ENCODE data around the gene CLEC1B. TPM values are rescaled to one million over a fixed set of nuclear protein-coding genes. Genes with fewer than 3 reads are reported as not detected.

The CLEC1B gene
- polyA plus RNA-seq, 1 experiment, result not detected

DNA sequence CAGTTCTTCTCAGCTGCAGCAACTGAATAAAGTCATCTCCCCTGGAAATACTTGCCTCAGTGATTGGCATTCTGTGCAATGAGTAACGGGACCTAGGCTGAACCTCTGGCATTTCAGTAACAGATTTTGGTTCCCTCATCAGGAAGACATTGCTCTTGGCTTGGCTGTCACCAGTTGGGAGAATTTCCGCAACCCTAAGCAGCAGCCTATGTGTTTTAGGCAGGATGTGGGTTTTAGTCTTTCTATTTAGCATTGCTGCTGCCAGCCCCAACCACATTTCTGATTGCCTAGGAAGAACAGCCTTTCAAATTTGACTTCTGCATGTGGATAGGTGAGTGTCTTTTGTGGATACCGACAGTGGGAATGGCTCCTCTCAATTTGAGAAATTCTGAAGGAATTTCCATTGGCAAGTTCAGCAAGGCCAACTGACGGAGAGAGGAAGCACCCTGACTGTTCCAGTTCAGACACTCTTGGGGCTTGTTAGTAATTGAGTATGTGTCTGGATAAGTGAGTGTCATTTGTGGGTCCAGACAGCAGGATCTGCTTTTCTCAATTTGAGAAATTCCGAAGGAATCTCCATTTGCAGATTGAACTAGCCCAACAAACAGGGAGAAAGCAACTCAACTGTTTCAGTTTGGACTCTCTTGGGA lies 47.8 kb downstream of the CLEC1B start:
- CTCF ChIA-PET, result no interaction called here
- Histone ChIP-seq H3K9me3 (ENCODE audit: control insufficient read depth, insufficient read depth, low read length) (no peaks in the 10 kb centered on the region), H3K4me3 (ENCODE audit: low read depth, low read length) (no peak overlapping the region), H3K27ac (ENCODE audit: low read depth, low read length) (no peak overlapping the region), H3K27me3 (ENCODE audit: control insufficient read depth, insufficient read depth, low read length) (no peaks in the 10 kb centered on the region)
- TF ChIP-seq, protein P1, sequence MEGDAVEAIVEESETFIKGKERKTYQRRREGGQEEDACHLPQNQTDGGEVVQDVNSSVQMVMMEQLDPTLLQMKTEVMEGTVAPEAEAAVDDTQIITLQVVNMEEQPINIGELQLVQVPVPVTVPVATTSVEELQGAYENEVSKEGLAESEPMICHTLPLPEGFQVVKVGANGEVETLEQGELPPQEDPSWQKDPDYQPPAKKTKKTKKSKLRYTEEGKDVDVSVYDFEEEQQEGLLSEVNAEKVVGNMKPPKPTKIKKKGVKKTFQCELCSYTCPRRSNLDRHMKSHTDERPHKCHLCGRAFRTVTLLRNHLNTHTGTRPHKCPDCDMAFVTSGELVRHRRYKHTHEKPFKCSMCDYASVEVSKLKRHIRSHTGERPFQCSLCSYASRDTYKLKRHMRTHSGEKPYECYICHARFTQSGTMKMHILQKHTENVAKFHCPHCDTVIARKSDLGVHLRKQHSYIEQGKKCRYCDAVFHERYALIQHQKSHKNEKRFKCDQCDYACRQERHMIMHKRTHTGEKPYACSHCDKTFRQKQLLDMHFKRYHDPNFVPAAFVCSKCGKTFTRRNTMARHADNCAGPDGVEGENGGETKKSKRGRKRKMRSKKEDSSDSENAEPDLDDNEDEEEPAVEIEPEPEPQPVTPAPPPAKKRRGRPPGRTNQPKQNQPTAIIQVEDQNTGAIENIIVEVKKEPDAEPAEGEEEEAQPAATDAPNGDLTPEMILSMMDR (IDR thresholded peaks at IDR 0.05; ENCODE audit: low read depth, low read length), result no peak
- no peak for DNase-seq (ENCODE audit: low read depth, low spot score)
- POLR2A ChIA-PET, result no interaction called here

- TF ChIP-seq, protein P1 (IDR thresholded peaks at IDR 0.05; ENCODE audit: low read depth, low read length), result no peak
- no peak overlapping the region for H3K27ac ChIP-seq (ENCODE audit: low read depth, low read length)
- no peak for DNase-seq (ENCODE audit: low read depth, low spot score)
- ChIA-PET POLR2A (no interaction called here), CTCF (no interaction called here)
- H3K9me3 ChIP-seq (ENCODE audit: control insufficient read depth, insufficient read depth, low read length), result no peaks in the 10 kb centered on the region
- H3K27me3 ChIP-seq (ENCODE audit: control insufficient read depth, insufficient read depth, low read length), result no peaks in the 10 kb centered on the region
- H3K4me3 ChIP-seq (ENCODE audit: low read depth, low read length), result no peak overlapping the region
Measured at GRCh38 chr12:9948606-9949296, 50.2 kb downstream of the CLEC1B start.

- DNase-seq (ENCODE audit: low read depth, low spot score), result no peak
- no peaks in the 10 kb centered on the region for H3K9me3 ChIP-seq (ENCODE audit: control insufficient read depth, insufficient read depth, low read length)
- no peak overlapping the region for H3K4me3 ChIP-seq (ENCODE audit: low read depth, low read length)
- no peak overlapping the region for H3K27ac ChIP-seq (ENCODE audit: low read depth, low read length)
- H3K27me3 ChIP-seq (ENCODE audit: control insufficient read depth, insufficient read depth, low read length), result peaks cover 5% of the 10 kb centered on the region
- ChIA-PET POLR2A (no interaction called here), CTCF (no interaction called here)
- TF ChIP-seq, protein P1 (IDR thresholded peaks at IDR 0.05; ENCODE audit: low read depth, low read length), result no peak
Measured at GRCh38 chr12:9947674-9948073, 51.2 kb downstream of the CLEC1B start.

- H3K9me3 ChIP-seq (ENCODE audit: control insufficient read depth, insufficient read depth, low read length), result no peaks in the 10 kb centered on the region
- no peak overlapping the region for H3K4me3 ChIP-seq (ENCODE audit: low read depth, low read length)
- TF ChIP-seq, protein P1 (IDR thresholded peaks at IDR 0.05; ENCODE audit: low read depth, low read length), result no peak
- H3K27me3 ChIP-seq (ENCODE audit: control insufficient read depth, insufficient read depth, low read length), result peaks cover 5% of the 10 kb centered on the region
- ChIA-PET CTCF (interaction anchor here (0.7 to 1.0 kb wide), 2 partner anchors 131 to 194 kb away, joined by 3 to 5 read pairs; no protein-coding TSS in a partner anchor), POLR2A (no interaction called here)
- no peak overlapping the region for H3K27ac ChIP-seq (ENCODE audit: low read depth, low read length)
- no peak for DNase-seq (ENCODE audit: low read depth, low spot score)
Measured at GRCh38 chr12:9944391-9944790, 54.5 kb downstream of the CLEC1B start.

DNA sequence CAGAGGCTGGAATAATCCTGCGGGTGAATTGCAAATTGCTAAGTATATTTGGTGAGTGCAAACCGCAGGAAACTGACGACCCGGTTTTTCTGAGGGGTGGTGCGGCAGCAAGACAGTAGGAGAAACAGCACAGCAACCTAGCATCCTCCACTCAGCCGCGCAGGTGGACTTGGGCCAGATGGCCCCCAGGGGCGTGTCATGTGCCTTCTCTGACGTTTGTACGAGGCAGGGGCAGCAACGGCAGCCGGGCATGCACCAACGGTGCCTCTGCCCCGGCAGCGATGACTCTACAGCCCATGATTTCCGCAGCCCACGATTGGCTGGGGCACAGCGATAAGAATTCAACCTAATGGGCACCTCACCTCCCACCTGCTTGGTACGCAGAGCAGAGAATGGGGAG lies 55.7 kb downstream of the CLEC1B start:
- H3K9me3 ChIP-seq (ENCODE audit: control insufficient read depth, insufficient read depth, low read length), result no peaks in the 10 kb centered on the region
- no peak overlapping the region for H3K4me3 ChIP-seq (ENCODE audit: low read depth, low read length)
- no peak overlapping the region for H3K27ac ChIP-seq (ENCODE audit: low read depth, low read length)
- no peak for DNase-seq (ENCODE audit: low read depth, low spot score)
- CTCF ChIA-PET, result interaction anchor here (1.0 kb wide), 1 partner anchor 193 kb away, joined by 5 read pairs; no protein-coding TSS in a partner anchor
- H3K27me3 ChIP-seq (ENCODE audit: control insufficient read depth, insufficient read depth, low read length), result peaks cover 5% of the 10 kb centered on the region
- POLR2A ChIA-PET, result no interaction called here
- TF ChIP-seq, protein P1 (IDR thresholded peaks at IDR 0.05; ENCODE audit: low read depth, low read length), result no peak

All from AG04450 (cell line).